Suprapubic skin (tissue), 3 donors: ENCODE data around the gene FUT7.

Experiments used
- CTCF ChIP-seq, 2 donors: fragments of 200-600 bp in 1 of 2; fragments of 450-650 bp in 1 of 2; sonication (generic) in 1 of 2; IDR thresholded peaks; one replicate each; pipeline ENCODE4 v1.5.1; 2016 to 2019; ENCODE audit warnings: antibody characterized with exemption in 2 of 2, mild to moderate bottlenecking in 1 of 2, moderate library complexity in 1 of 2
- EP300 ChIP-seq: sonication (generic); formaldehyde crosslinking; IDR thresholded peaks from one replicate; pipeline ENCODE4 v1.6.1; 2017; ENCODE audit warnings: antibody characterized with exemption
- POLR2A ChIP-seq, 2 donors: fragments of 450-650 bp; IDR thresholded peaks; one replicate each; pipeline ENCODE4 v1.6.1; 2017; ENCODE audit warnings: antibody characterized with exemption in 2 of 2, mild to moderate bottlenecking in 2 of 2, moderate library complexity in 2 of 2

GRCh38 chr9:137030006-137030405 is 1.9 kb downstream of the FUT7 start:
- TF ChIP-seq CTCF (IDR thresholded peaks at IDR 0.05) (no peak), POLR2A (IDR thresholded peaks at IDR 0.05) (no peak), EP300 (no peak)
